OCI-LY7 (cell line): Measurements from ENCODE around the gene C1QL1. TPM values are rescaled to one million over a fixed set of nuclear protein-coding genes. Genes with fewer than 3 reads are reported as not detected.

Experiments used
- BruUV-seq: library from RNA; stranded (reverse); fragments of 400-500 nt; replicated peaks from 2 replicates; lab custom pipeline; 2021; lab: Mats Ljungman, UMichigan
- CTCF ChIA-PET: fragments of 300-600 bp; sonication (Branson Sonifier 250); formaldehyde crosslinking; loops from one replicate; lab custom pipeline; 2022; ENCODE audit warnings: antibody characterized with exemption; ENCODE audit not compliant: unreplicated experiment; lab: Charles Lee
- POLR2A ChIA-PET: fragments of 300-600 bp; sonication (Branson Sonifier 250); formaldehyde crosslinking; loops from one replicate; lab custom pipeline; 2022; ENCODE audit warnings: antibody characterized with exemption; lab: Charles Lee
- DNase-seq: peaks from one replicate; pipeline ENCODE4 v3.0.0-alpha.2; 2015; ENCODE audit warnings: low spot score
- H2AFZ ChIP-seq: fragments of 200-600 bp; sonication (generic), shearing (Covaris generic); 2 replicates; pipeline ENCODE4 v1.6.1; 2014; ENCODE audit warnings: mild to moderate bottlenecking, antibody characterized with exemption, low read length, moderate library complexity
- H3K27ac ChIP-seq: fragments of 200-600 bp; sonication (generic); 2 replicates; pipeline ENCODE4 v1.5.1; 2014; ENCODE audit warnings: mixed run types, low read depth, mild to moderate bottlenecking, moderate library complexity, low read length, inconsistent platforms; ENCODE audit not compliant: poor library complexity, severe bottlenecking
- H3K36me3 ChIP-seq: fragments of 200-600 bp; sonication (generic); 2 replicates; pipeline ENCODE4 v1.6.1; 2014; ENCODE audit warnings: mild to moderate bottlenecking, antibody characterized with exemption, low read length, moderate library complexity, mixed read lengths; ENCODE audit not compliant: insufficient read depth
- H3K4me1 ChIP-seq: fragments of 200-600 bp; sonication (generic); 2 replicates; pipeline ENCODE4 v1.5.1; 2014; ENCODE audit warnings: mild to moderate bottlenecking, low read length; ENCODE audit not compliant: insufficient read depth, poor library complexity, severe bottlenecking
- H3K4me2 ChIP-seq: fragments of 200-600 bp; sonication (generic); 2 replicates; pipeline ENCODE4 v1.6.1; 2014; ENCODE audit warnings: mild to moderate bottlenecking, low read length
- H3K4me3 ChIP-seq: fragments of 200-600 bp; sonication (generic); 2 replicates; pipeline ENCODE4 v1.5.1; 2014; ENCODE audit warnings: mild to moderate bottlenecking, low read depth, low read length; ENCODE audit not compliant: poor library complexity, severe bottlenecking
- H3K79me2 ChIP-seq: fragments of 200-600 bp; sonication (generic); 2 replicates; pipeline ENCODE4 v1.6.1; 2016; ENCODE audit warnings: low read depth, mild to moderate bottlenecking, low read length, moderate library complexity, mixed read lengths; ENCODE audit not compliant: insufficient read depth
- H3K9me2 ChIP-seq: fragments of 200-600 bp; sonication (generic); 2 replicates; pipeline ENCODE4 v1.6.1; 2016; ENCODE audit warnings: mild to moderate bottlenecking, low read length, mixed read lengths; ENCODE audit not compliant: insufficient read depth
- H3K9me3 ChIP-seq: fragments of 200-600 bp; sonication (generic); 2 replicates; pipeline ENCODE4 v1.6.1; 2014; ENCODE audit warnings: mild to moderate bottlenecking, mixed run types, low read length, mixed read lengths
- H4K20me1 ChIP-seq: fragments of 200-600 bp; sonication (generic); 2 replicates; pipeline ENCODE4 v1.6.1; 2014; ENCODE audit warnings: mild to moderate bottlenecking, antibody characterized with exemption, low read length, moderate library complexity, mixed read lengths; ENCODE audit not compliant: insufficient read depth
- CTCF ChIP-seq: fragments of 200-600 bp; sonication (generic); conservative IDR thresholded peaks from 2 replicates; pipeline ENCODE4 v1.5.1; 2014; ENCODE audit warnings: mild to moderate bottlenecking, antibody characterized with exemption, low read length, moderate library complexity, mixed read lengths
- EZH2phosphoT487 ChIP-seq: fragments of 200-600 bp; sonication (generic); IDR thresholded peaks from 2 replicates; pipeline ENCODE4 v1.6.1; 2018; ENCODE audit warnings: low read depth, borderline replicate concordance, mild to moderate bottlenecking, mixed run types, antibody characterized with exemption, low read length, moderate library complexity, mixed read lengths
- intact Hi-C: fragments of 100-400 bp; cut with micrococcal nuclease; formaldehyde crosslinking; loops from one replicate; pipeline ENCODE4 v1.10.0; 2022; ENCODE audit not compliant: unreplicated experiment
- total RNA-seq, 2 experiments: library from RNA; depleted of rRNA in 1 of 2; stranded (reverse); fragments of >200 nt in 1 of 2; shearing (Covaris generic) in 1 of 2; gene quantifications; 2 replicates each; pipeline ENCODE4 v1.2.3, GENCODE V29; 2014 to 2022

C1QL1 gene
- total RNA-seq, 2 experiments from 2014 or later = not detected

GRCh38 chr17:44955674-44956425 lies 12.3 kb downstream of the C1QL1 start:
- intact Hi-C loops = no loop called here
- Histone ChIP-seq H3K36me3 (no peaks in the 10 kb centered on the region), H3K4me2 (no peak overlapping the region), H2AFZ (no peak overlapping the region), H3K9me3 (no peaks in the 10 kb centered on the region), H3K4me3 (no peak overlapping the region), H3K4me1 (no peaks in the 10 kb centered on the region), H3K79me2 (no peaks in the 10 kb centered on the region), H3K9me2 (no peaks in the 10 kb centered on the region), H3K27ac (no peak overlapping the region), H4K20me1 (no peaks in the 10 kb centered on the region)
- ChIA-PET POLR2A (interaction anchor here (0.6 to 0.9 kb wide), 3 partner anchors 9 to 25 kb away, joined by 3 to 4 read pairs (median 4); no protein-coding TSS in a partner anchor), CTCF (no interaction called here)
- no peak for TF ChIP-seq CTCF
- no peak for TF ChIP-seq EZH2phosphoT487
- BruUV-seq = no TSS peak
- DNase-seq = no peak

GRCh38 chr17:44952946-44953475 lies 15.1 kb downstream of the C1QL1 start:
- ChIA-PET CTCF (no interaction called here), POLR2A (no interaction called here)
- no TSS peak for BruUV-seq
- Histone ChIP-seq H3K4me3 (no peak overlapping the region), H3K9me2 (no peaks in the 10 kb centered on the region), H3K4me2 (no peak overlapping the region), H3K36me3 (no peaks in the 10 kb centered on the region), H4K20me1 (no peaks in the 10 kb centered on the region), H3K79me2 (no peaks in the 10 kb centered on the region), H3K27ac (no peak overlapping the region), H3K9me3 (no peaks in the 10 kb centered on the region), H2AFZ (no peak overlapping the region), H3K4me1 (peaks cover 4% of the 10 kb centered on the region)
- intact Hi-C loops = no loop called here
- TF ChIP-seq EZH2phosphoT487 = no peak
- DNase-seq = no peak

- intact Hi-C loops = no loop called here
- peak overlapping the region; percentile 47; the same call in 1 of the 2 replicates for H2AFZ ChIP-seq
These were observed 19.7 kb downstream of the C1QL1 start for GRCh38 chr17:44948315-44948795.

More at GRCh38 chr17:44948315-44948795, 19.7 kb downstream of the C1QL1 start:
- ChIA-PET POLR2A (no interaction called here), CTCF (no interaction called here)
- Histone ChIP-seq H3K36me3 (peaks cover 34% of the 10 kb centered on the region), H3K9me2 (no peaks in the 10 kb centered on the region), H3K9me3 (no peaks in the 10 kb centered on the region), H3K4me1 (peaks cover 25% of the 10 kb centered on the region), H3K4me2 (peak overlapping the region; percentile 72), H3K4me3 (peak overlapping the region; percentile 82), H3K79me2 (peaks cover 41% of the 10 kb centered on the region), H3K27ac (peak overlapping the region; percentile 77), H4K20me1 (no peaks in the 10 kb centered on the region)
- TF ChIP-seq EZH2phosphoT487 (no peak), CTCF (no peak)
- BruUV-seq = no TSS peak
- no peak for DNase-seq
